ENCODE results near the gene RAB11B.
"Not testable (repeated sequence)": the region's sequence is repeated elsewhere in the genome, so short reads cannot be mapped to it uniquely, and the experiment has no call there.

The RAB11B gene

GRCh38 chr19:8396563-8397203 lies 6.5 kb downstream of the RAB11B start:
- no peak for DNase-seq

- DNase-seq: no peak
Measured at GRCh38 chr19:8397271-8397670, 7.1 kb downstream of the RAB11B start.

GRCh38 chr19:8397746-8398310 lies 7.7 kb downstream of the RAB11B start:
- DNase-seq: no peak

GRCh38 chr19:8398311-8398771 lies 8.2 kb downstream of the RAB11B start:
- DNase-seq: no peak

- no peak for DNase-seq
Measured at GRCh38 chr19:8399681-8400188, 9.6 kb downstream of the RAB11B start.

GRCh38 chr19:8401981-8402411 lies 11.8 kb downstream of the RAB11B start:
- DNase-seq: no peak

- no peak for DNase-seq
Measured at GRCh38 chr19:8403098-8403819, 13.1 kb downstream of the RAB11B start.

- DNase-seq: no peak
Measured at GRCh38 chr19:8403820-8404109, 13.6 kb downstream of the RAB11B start.

GRCh38 chr19:8404391-8405151 lies 14.4 kb downstream of the RAB11B start:
- no peak for DNase-seq

- not testable (repeated sequence) for DNase-seq
Measured at GRCh38 chr19:8410718-8411117, 20.6 kb downstream of the RAB11B start.

GRCh38 chr19:8412783-8413628 lies 22.8 kb downstream of the RAB11B start, which contains the start of gene MARCHF2:
Gene MARCHF2, plus strand, starts transcription at chr19:8413305. Its CDS starts 8,536 bp downstream, at chr19:8421841.
- peak; percentile 89 for DNase-seq

- DNase-seq: peak; percentile 30
Measured at GRCh38 chr19:8413629-8413995, 23.5 kb downstream of the RAB11B start.

- DNase-seq: no peak
Measured at GRCh38 chr19:8416796-8417195, 26.6 kb downstream of the RAB11B start.

- no peak for DNase-seq
Measured at GRCh38 chr19:8421484-8422461, 31.6 kb downstream of the RAB11B start.

- DNase-seq: no peak
Measured at GRCh38 chr19:8423817-8424223, 33.7 kb downstream of the RAB11B start.

GRCh38 chr19:8425331-8425730 lies 35.2 kb downstream of the RAB11B start:
- not testable (repeated sequence) for DNase-seq

- no peak for DNase-seq
Measured at GRCh38 chr19:8426283-8426682, 36.1 kb downstream of the RAB11B start.

- no peak for DNase-seq
Measured at GRCh38 chr19:8429044-8429443, 38.9 kb downstream of the RAB11B start.

GRCh38 chr19:8429826-8430225 lies 39.7 kb downstream of the RAB11B start:
- no peak for DNase-seq

GRCh38 chr19:8430650-8431049 lies 40.5 kb downstream of the RAB11B start:
- DNase-seq: no peak

GRCh38 chr19:8438236-8438635 lies 48.1 kb downstream of the RAB11B start:
- no peak for DNase-seq

Measured in retina (tissue), 1 donor.